Keratinocyte (primary cell): Measurements from ENCODE around the gene ALKBH2.

Experiments
- EZH2 ChIP-seq: IDR thresholded peaks from one replicate; pipeline ENCODE4 v1.6.1; 2012; ENCODE audit warnings: inconsistent platforms, mild to moderate bottlenecking, low read length, moderate library complexity
- TF ChIP-seq, protein P1 (sequence below), 3 experiments: IDR thresholded peaks in 1 of 3; conservative IDR thresholded peaks in 1 of 3; optimal IDR thresholded peaks in 1 of 3; 2 replicates in 2 of 3; 3 replicates in 1 of 3; pipeline versions ENCODE3 to v1.5.1; 2011; ENCODE audit warnings: low read length in 3 of 3, mild to moderate bottlenecking in 3 of 3, moderate library complexity in 2 of 3, control low read depth in 1 of 3, inconsistent platforms in 1 of 3; ENCODE audit not compliant: insufficient read depth in 2 of 3; ENCODE audit errors: extremely low read depth in 1 of 3

GRCh38 chr12:109056891-109057290 lies 36.4 kb downstream of the ALKBH2 start:
- TF ChIP-seq, protein P1, sequence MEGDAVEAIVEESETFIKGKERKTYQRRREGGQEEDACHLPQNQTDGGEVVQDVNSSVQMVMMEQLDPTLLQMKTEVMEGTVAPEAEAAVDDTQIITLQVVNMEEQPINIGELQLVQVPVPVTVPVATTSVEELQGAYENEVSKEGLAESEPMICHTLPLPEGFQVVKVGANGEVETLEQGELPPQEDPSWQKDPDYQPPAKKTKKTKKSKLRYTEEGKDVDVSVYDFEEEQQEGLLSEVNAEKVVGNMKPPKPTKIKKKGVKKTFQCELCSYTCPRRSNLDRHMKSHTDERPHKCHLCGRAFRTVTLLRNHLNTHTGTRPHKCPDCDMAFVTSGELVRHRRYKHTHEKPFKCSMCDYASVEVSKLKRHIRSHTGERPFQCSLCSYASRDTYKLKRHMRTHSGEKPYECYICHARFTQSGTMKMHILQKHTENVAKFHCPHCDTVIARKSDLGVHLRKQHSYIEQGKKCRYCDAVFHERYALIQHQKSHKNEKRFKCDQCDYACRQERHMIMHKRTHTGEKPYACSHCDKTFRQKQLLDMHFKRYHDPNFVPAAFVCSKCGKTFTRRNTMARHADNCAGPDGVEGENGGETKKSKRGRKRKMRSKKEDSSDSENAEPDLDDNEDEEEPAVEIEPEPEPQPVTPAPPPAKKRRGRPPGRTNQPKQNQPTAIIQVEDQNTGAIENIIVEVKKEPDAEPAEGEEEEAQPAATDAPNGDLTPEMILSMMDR (optimal IDR thresholded peaks at IDR 0.05 in 1 of 3, IDR thresholded peaks at IDR 0.05 in 1 of 3, conservative IDR thresholded peaks at IDR 0.05 in 1 of 3; ENCODE audit: extremely low read depth in 1 of 3, insufficient read depth in 2 of 3, low read length in 3 of 3): no peak
- TF ChIP-seq EZH2: no peak
